HS-5 (cell line): ENCODE results near the gene ABCB6.

Experiments used
- DNase-seq: peaks from one replicate; pipeline ENCODE4 v3.0.0-alpha.2; 2012; ENCODE audit warnings: low read depth

The ABCB6 gene

GRCh38 chr2:219168932-219169331 is 49.8 kb downstream of the ABCB6 start:
- no peak for DNase-seq

- DNase-seq, result no peak
Observed at GRCh38 chr2:219168526-219168925, 50.2 kb downstream of the ABCB6 start.

- no peak for DNase-seq
Observed at GRCh38 chr2:219167997-219168396, 50.8 kb downstream of the ABCB6 start.

GRCh38 chr2:219165058-219165911 is 53.5 kb downstream of the ABCB6 start:
- no peak for DNase-seq

- no peak for DNase-seq
Observed at GRCh38 chr2:219163156-219163555, 55.6 kb downstream of the ABCB6 start.

- no peak for DNase-seq
Observed at GRCh38 chr2:219161097-219161496, 57.7 kb downstream of the ABCB6 start.

GRCh38 chr2:219160186-219161017 is 58.4 kb downstream of the ABCB6 start, which contains the start of gene NHEJ1:
TSS of gene NHEJ1 (minus strand) at chr2:219160815. CDS start at chr2:219158362, 2,453 bp downstream.
- DNase-seq, result peak; percentile 79
